Loucy (cell line): ENCODE measurements around the gene AKAP1.

ENCODE experiments used
- EZH2phosphoT487 ChIP-seq: fragments of 200-600 bp; IDR thresholded peaks from 2 replicates; pipeline ENCODE4 v1.6.1; 2018; ENCODE audit warnings: antibody characterized with exemption, mild to moderate bottlenecking, moderate library complexity, borderline replicate concordance
- TF ChIP-seq, protein P1 (sequence below): fragments of 200-600 bp; sonication (generic); conservative IDR thresholded peaks from 2 replicates; pipeline ENCODE4 v1.5.1; 2014; ENCODE audit warnings: mild to moderate bottlenecking, antibody characterized with exemption, low read length

DNA sequence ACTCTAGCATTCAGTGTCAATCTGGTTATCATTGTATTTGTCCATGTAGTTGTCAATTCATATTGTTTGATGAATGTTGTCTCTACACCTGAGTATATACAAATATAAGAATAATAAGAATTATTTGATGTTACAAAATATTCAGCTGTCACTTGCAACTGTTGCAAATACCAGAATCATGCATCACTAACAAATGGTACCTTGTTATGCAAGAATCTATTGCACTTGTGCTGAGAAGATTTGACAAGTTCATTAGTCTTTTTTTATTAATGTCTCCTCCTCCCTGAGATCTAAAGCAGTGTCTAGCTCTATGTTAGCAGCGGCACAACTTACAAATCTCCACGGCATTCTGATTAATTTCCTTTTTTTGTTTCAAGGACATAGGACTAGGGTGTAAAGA, 22.2 kb upstream of the AKAP1 start:
- TF ChIP-seq, protein P1, sequence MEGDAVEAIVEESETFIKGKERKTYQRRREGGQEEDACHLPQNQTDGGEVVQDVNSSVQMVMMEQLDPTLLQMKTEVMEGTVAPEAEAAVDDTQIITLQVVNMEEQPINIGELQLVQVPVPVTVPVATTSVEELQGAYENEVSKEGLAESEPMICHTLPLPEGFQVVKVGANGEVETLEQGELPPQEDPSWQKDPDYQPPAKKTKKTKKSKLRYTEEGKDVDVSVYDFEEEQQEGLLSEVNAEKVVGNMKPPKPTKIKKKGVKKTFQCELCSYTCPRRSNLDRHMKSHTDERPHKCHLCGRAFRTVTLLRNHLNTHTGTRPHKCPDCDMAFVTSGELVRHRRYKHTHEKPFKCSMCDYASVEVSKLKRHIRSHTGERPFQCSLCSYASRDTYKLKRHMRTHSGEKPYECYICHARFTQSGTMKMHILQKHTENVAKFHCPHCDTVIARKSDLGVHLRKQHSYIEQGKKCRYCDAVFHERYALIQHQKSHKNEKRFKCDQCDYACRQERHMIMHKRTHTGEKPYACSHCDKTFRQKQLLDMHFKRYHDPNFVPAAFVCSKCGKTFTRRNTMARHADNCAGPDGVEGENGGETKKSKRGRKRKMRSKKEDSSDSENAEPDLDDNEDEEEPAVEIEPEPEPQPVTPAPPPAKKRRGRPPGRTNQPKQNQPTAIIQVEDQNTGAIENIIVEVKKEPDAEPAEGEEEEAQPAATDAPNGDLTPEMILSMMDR: no peak
- TF ChIP-seq EZH2phosphoT487: no peak
